ENCODE measurements around the gene MAP3K2.

- TF ChIP-seq GABPA (IDR thresholded peaks at IDR 0.05 in 1 of 2, conservative IDR thresholded peaks at IDR 0.05 in 1 of 2) (no peak), CTCF (IDR thresholded peaks at IDR 0.05; ENCODE audit: low read depth, low read length, missing input control) (no peak), EGR1 (IDR thresholded peaks at IDR 0.05; ENCODE audit: low read depth in 2 of 2) (no peak), TAF1 (conservative IDR thresholded peaks at IDR 0.05) (no peak), JUND (IDR thresholded peaks at IDR 0.05) (no peak), HNF4A (conservative IDR thresholded peaks at IDR 0.05) (no peak)
- TF ChIP-seq, protein P1, sequence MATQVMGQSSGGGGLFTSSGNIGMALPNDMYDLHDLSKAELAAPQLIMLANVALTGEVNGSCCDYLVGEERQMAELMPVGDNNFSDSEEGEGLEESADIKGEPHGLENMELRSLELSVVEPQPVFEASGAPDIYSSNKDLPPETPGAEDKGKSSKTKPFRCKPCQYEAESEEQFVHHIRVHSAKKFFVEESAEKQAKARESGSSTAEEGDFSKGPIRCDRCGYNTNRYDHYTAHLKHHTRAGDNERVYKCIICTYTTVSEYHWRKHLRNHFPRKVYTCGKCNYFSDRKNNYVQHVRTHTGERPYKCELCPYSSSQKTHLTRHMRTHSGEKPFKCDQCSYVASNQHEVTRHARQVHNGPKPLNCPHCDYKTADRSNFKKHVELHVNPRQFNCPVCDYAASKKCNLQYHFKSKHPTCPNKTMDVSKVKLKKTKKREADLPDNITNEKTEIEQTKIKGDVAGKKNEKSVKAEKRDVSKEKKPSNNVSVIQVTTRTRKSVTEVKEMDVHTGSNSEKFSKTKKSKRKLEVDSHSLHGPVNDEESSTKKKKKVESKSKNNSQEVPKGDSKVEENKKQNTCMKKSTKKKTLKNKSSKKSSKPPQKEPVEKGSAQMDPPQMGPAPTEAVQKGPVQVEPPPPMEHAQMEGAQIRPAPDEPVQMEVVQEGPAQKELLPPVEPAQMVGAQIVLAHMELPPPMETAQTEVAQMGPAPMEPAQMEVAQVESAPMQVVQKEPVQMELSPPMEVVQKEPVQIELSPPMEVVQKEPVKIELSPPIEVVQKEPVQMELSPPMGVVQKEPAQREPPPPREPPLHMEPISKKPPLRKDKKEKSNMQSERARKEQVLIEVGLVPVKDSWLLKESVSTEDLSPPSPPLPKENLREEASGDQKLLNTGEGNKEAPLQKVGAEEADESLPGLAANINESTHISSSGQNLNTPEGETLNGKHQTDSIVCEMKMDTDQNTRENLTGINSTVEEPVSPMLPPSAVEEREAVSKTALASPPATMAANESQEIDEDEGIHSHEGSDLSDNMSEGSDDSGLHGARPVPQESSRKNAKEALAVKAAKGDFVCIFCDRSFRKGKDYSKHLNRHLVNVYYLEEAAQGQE (IDR thresholded peaks at IDR 0.05), result no peak
Observed at GRCh38 chr2:127330753-127331152, 57.0 kb downstream of the MAP3K2 start.

Data from liver (tissue), 3 donors.